Stomach (tissue), 4 donors: ENCODE data around the gene DCAF6.

Source experiments
- POLR2A ChIP-seq, 4 donors: fragments of 450-650 bp; IDR thresholded peaks; one replicate each; pipeline ENCODE4 v1.6.1; 2016; ENCODE audit warnings: antibody characterized with exemption in 4 of 4, control low read depth in 2 of 4, mild to moderate bottlenecking in 1 of 4, moderate library complexity in 1 of 4
- TF ChIP-seq, protein P1 (sequence below), 7 experiments: fragments of 450-650 bp in 4 of 7; fragments of 200-600 bp in 3 of 7; sonication (generic) in 3 of 7; IDR thresholded peaks; one replicate each; pipeline ENCODE4 v1.5.1; 2016 to 2019; ENCODE audit warnings: antibody characterized with exemption in 7 of 7, control low read depth in 2 of 7, mild to moderate bottlenecking in 1 of 7

DNA sequence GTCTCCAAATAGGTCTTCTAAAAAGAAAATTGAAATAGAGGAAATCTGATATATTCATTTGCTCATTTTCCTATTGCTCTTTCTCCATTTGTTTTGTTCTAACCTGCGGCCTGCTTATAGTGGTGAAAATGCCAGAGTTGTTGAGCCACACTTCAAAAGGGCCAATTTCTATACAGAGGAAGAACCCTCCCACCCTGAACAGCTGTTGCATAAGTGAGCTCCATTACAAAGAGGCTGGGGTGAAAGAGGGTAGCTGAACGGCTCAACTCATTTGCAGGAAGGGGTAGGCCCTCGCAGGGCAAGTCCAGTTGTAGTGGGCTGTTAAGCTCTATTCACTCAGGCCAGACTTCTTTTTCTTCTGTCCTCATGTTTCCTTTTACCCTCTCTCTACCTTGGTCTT, 31.3 kb upstream of the DCAF6 start:
- TF ChIP-seq, protein P1, sequence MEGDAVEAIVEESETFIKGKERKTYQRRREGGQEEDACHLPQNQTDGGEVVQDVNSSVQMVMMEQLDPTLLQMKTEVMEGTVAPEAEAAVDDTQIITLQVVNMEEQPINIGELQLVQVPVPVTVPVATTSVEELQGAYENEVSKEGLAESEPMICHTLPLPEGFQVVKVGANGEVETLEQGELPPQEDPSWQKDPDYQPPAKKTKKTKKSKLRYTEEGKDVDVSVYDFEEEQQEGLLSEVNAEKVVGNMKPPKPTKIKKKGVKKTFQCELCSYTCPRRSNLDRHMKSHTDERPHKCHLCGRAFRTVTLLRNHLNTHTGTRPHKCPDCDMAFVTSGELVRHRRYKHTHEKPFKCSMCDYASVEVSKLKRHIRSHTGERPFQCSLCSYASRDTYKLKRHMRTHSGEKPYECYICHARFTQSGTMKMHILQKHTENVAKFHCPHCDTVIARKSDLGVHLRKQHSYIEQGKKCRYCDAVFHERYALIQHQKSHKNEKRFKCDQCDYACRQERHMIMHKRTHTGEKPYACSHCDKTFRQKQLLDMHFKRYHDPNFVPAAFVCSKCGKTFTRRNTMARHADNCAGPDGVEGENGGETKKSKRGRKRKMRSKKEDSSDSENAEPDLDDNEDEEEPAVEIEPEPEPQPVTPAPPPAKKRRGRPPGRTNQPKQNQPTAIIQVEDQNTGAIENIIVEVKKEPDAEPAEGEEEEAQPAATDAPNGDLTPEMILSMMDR (IDR thresholded peaks at IDR 0.05), result no peak
- TF ChIP-seq POLR2A (IDR thresholded peaks at IDR 0.05), result no peak
